Stimulated activated CD4-positive, alpha-beta T cell treated with anti-CD3 and anti-CD28 coated beads, Interleukin-4, amount 100 ng/mL, for 48 hours (primary cell): ENCODE results near the gene UHRF1.
"Not testable (repeated sequence)": the region's sequence is repeated elsewhere in the genome, so short reads cannot be mapped to it uniquely, and the experiment has no call there.

Source experiments
- DNase-seq, 2 donors: peaks; one replicate each; pipeline ENCODE4 v3.0.0-alpha.2; 2020; ENCODE audit warnings: low read depth in 2 of 2

The UHRF1 gene

DNA sequence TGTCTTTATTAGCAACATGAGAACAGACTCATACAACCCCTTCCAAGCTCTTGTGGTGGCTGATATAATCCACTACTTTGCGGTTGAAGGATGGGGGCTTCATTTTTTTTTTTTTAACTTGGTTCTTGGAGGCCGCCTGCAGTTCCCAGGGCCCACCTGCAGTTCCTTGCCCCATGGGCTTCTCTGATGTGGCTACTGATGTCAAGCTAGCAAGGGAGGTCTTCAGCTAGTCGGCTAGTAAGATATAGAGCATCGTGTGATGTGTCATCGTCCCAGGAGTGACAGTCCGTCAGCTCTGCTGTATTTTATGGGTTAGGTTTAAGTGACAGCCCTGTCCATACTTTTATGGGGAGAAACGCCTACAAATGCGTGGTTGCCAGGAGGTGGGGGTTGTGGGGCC lies 26.1 kb downstream of the UHRF1 start:
- DNase-seq, result no peak

DNA sequence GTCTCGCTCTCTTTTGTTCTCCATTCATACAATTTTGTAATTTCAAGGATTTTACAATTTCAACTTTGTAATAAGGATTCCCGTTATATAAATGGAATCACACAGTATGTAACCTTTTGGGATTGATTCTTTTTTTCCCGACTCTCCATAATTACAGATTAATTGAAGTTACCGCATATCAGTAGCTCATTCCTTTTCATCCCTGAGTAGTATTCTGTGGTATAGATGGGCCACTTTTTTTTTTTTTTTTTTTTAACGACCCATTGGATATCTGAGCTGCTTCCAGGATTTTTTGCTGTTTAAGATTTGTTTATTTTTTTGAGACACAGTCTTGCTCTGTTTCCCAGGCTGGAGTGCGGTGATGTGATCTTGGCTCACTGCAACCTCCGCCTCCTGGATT lies 27.8 kb downstream of the UHRF1 start:
- no peak for DNase-seq

DNA sequence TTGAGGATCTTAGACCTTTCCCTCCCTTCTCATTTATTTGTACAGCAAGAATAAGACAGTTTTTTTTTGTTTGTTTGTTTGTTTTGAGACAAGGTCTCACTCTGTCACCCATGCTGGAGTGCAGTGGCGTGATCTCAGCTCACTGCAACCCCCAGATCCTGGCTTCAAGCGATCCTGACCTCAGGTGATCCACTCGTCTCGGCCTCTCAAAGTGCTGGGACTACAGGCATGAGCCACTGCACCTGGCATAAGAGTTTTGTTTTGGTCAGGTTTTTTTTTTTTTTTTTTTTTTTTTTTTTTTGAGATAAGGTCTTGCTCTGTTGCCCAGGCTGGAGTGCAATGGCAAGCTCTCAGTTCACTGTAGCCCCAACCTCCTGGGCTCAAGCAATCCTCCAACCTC lies 29.2 kb downstream of the UHRF1 start:
- DNase-seq, result not testable (repeated sequence)

DNA sequence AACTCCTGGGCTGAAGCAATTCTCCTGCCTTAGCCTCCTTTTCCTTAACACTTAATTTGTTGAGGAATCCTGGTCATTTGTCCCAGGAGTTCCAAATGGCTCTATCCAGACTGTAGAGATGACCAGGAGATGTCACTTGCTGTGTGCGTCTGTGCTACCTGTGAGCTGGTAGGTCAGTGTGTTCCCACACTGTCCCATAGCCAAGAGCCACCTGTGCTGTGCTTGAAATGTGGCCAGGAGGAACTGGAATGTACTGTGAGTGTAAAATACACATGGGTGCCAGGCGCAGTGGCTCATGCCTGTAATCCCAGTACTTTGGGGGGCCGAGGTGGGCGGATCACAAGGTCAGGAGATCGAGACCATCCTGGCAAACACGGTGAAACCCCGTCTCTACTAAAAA lies 30.2 kb downstream of the UHRF1 start:
- no peak for DNase-seq

DNA sequence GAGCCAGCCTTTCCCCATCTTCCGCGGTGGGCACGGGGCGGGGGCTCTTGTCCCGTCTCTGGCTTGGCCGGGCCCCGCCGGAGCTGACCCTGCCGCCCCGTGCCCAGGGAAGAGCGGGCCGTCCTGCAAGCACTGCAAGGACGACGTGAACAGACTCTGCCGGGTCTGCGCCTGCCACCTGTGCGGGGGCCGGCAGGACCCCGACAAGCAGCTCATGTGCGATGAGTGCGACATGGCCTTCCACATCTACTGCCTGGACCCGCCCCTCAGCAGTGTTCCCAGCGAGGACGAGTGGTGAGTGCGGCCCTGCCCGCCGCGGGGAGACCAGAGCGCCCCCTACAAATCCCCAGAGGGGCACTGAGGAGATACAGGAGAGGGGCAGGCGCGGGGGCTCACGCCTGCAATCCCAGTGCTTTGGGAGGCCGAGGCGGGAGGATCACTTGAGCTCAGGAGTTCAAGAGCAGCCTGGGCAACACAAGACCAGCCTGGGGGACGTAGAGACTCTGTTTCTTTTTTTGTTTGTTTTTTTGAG lies 32.4 kb downstream of the UHRF1 start:
- not testable (repeated sequence) for DNase-seq

DNA sequence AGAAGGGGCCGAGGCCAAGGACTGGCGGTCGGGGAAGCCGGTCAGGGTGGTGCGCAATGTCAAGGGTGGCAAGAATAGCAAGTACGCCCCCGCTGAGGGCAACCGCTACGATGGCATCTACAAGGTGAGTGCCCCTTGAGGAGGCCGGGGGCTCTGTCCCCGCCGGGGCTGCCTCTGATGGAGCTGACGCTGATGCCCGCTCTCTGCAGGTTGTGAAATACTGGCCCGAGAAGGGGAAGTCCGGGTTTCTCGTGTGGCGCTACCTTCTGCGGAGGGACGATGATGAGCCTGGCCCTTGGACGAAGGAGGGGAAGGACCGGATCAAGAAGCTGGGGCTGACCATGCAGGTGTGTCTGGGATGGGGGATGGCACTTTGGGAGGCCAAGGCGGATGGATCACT lies 41.3 kb downstream of the UHRF1 start:
- not testable (repeated sequence) for DNase-seq

DNA sequence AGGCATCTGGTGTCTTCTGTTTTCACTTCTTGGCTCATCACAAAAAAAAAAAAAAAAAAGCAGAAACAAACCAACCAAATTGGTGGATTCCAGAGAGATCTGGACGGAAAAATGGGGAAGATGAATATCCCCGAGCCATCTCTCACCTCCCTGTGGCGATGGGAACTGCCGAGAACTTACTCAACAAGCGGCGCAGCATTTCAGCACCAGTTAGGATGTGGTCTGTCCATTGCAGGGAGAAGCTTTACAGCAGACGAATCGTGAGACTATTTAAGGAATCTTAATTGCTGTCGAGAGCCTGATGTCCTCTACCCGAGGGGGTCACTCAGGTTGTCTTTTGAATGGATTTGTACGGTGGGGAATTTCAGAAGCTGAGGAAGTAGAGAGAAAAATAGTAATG lies 42.4 kb downstream of the UHRF1 start:
- no peak for DNase-seq

DNA sequence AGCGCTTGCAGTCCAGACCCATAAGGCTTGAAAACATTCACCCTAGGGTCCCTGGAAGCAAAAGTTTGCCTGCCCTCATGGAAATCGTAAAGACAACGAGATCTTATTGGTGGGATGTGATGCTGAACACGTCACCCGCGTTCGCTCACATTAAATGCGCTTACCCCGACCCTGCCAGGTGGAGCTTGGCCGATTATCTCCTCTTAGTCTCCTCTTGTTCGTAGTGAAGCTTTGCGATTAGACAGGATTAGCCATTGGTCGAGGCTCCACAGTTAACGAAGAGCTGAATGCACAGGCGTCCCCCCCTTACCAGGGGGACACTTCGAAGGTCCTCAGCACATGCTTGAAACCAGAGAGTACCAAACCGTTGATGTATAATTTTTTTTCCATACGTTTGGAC lies 43.6 kb downstream of the UHRF1 start:
- DNase-seq, result no peak

DNA sequence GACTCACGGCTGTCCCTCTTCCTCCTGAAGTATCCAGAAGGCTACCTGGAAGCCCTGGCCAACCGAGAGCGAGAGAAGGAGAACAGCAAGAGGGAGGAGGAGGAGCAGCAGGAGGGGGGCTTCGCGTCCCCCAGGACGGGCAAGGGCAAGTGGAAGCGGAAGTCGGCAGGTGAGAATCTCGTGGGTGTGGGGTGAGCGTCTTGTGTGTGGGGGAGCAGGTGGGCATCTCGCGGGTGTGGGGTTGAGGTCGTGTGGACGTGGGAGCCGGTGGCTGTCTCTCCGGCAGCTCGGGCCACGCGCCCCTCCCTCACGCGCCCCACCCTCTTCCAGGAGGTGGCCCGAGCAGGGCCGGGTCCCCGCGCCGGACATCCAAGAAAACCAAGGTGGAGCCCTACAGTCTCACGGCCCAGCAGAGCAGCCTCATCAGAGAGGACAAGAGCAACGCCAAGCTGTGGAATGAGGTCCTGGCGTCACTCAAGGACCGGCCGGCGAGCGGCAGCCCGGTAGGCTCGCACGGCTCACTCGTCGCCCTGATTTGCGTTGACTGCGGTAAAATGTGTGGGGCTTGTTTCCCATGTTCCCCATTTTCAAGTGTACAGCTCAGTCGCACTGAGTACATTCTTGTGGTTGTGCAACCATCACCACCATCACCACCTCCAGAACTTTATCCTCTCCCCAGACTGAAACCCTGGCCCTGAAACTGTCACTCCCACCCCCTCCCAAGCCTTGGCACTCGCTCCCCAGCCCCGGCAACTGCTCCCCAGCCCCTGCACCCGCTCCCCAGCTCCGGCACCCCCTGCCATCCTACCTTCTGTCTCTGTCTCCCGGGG lies 45.2 kb downstream of the UHRF1 start:
- DNase-seq, result not testable (repeated sequence)

DNA sequence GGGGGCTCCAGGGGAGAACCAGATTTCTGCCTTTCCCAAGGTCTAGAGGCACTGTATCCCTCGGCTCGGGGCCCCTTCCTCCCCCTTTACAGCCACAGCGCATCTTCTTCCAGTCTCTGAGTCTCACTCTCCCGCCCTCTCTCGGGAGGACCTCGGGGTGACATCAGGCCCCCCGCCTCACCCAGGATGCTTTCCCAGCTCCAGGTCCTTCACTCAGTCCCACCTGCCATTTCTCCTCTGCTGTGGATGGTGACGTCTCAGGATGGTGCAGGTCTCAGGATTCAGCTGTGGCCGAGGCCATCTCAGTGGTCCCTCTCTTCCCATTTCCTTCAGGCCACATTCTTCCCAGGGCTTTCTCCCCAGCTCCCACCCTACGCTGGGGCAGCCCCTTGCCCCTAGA lies 46.0 kb downstream of the UHRF1 start:
- no peak for DNase-seq

DNA sequence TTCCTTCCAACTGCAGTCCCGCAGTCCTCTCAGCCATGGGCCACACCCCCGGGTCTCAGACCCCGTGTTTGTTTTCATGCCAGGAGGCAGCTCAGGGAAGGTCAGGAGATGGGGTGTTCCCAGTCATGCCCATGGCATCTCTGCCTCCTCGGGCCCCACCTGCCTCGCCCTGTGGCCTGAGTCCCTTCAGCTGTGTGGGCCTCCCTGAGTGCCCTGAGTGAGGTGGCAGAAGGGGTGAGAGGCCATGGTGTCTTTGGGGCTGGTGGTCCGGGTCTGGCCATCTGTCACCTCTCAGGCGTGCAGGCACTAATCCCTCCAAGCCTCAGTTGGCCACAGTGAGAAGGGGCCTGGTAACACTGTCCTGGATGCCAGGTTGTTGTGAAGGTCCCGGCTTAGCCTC lies 48.7 kb downstream of the UHRF1 start:
- DNase-seq, result no peak

DNA sequence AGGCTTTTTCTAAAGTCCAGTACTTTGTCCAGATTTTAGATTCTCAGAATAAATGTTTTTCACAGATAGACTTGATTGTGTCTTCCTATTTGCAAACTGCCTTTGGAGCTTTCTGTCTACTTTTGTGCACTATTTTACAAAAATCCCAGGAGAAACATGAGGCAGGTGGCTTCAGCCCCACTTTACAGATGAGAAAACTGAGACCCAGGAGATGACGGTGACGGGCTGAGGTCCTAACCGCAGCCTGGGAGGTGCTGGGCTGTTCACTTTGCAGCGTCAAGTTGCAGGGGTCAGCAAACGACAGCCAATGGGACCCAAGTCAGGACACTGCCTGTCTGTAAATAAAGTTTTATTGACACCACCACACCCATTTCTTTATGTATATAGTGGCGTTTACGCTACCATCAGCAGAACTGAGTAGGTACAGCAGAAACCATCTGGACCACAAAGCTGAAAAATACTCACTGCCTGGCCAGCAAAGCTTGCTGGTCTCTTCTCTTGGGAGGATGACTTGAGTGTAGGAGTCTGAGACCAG lies 52.9 kb downstream of the UHRF1 start:
- DNase-seq, result no peak

DNA sequence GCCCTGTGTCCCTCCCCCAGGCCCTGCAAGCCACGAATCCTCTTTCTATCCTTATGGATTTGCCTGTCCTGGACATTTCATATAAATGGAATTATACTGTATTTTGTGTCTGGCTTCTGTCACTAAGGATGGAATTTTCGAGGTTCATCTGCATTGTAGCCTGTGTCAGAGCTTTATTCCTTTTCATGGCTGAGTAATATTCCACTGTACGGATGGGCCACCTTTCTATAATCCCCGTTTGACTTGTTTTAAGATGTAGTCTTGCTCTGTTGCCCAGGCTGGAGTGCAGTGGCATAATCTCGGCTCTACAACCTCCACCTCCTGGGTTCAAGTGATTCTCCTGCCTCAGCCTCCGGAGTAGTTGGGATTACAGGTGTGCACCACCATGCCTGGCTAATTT lies 55.8 kb downstream of the UHRF1 start:
- no peak for DNase-seq

DNA sequence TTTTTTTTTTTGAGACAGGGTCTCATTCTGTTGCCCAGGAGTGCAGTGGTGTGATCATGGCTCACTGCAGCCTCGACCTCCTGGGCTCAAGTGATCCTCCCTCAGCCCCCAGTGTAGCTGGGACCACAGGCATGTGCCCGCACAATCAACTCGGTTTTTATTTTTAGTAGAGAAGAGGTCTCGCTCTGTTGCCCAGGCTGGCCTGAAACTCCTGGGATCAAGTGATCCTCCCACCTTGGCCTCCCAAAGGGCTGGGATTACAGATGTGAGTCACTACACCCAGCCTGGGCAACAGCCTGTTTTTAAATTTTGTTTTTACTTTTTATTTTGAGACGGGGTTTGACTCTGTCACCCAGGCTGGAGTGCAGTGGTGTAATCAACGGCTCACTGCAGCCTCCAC lies 57.3 kb downstream of the UHRF1 start:
- DNase-seq, result no peak

DNA sequence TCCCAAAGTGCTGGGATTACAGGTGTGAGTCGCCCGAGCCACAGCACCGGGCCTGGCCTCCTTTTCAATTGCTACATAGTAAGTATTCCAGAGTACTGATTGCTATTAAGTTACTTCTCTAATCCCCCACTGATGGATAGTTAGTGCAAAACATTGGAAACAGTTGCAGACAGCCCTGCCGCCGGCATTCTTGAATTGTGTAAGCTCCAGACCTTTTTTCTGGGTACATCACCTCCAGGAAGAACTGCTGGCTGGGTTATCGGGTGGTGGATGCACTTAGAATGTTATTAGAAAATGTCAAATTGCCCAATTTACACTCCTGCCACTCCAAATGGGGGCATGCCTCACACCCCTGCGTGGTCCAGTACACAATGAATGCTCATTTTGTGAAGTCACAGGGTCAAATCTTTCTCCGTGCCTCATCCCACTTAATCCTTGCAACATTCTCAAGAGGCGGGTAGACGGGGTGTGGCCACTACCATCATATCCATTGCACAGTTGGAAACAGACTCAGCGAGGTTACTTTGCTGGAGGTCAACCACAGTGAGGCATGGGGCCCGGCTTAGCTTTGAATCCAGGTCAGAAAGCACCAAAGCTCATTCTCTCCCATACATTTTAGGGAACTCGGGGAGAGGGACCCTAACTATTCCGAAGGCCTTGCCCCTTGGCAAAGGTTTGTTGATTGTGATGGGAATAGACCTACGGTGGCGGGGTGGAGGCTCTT lies 58.6 kb downstream of the UHRF1 start:
- DNase-seq, result no peak

DNA sequence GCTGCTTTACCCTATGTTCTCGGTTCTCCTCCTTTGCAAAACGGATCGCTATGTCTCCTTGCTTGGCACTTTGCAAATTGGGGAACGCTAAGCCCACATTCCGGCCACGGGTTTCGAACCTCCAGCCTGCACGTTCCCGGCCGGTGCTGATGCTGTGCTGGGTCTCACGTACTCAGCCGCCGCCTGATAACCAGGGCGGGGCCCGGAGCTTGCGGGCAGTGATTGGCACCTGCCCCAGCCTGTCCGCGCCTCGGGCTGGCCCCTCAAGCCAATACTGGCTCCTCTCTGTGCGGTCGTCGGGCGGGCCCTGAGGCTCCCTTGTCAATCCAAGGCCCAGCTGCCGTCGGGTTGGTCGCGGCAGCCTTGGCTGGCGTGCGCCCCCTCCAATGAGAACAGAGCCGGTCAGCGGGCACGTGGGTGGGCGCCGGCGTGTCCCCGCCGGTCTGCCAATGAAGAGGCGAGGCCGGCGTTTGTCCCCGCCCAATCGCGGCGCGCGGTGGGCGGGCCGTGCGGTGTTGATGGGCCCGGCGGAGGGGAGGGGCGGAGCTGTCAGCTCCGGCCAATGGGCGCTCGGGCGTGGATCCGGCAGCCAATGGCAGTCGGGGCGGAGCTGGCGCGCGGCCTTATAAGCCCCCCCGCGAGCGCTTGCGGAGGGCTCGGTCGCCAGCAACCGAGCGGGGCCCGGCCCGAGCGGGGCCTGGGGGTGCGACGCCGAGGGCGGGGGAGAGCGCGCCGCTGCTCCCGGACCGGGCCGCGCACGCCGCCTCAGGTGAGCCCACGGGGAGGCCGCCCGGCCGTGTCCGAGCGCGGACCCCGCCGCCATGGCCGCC lies 59.4 kb downstream of the UHRF1 start, which contains the start of gene KDM4B:
Gene KDM4B, plus strand, starts transcription at position 652 of the 830 bp plus-strand sequence. CDS start 63,778 bp downstream, outside the sequence.
- peak; percentile 96 to 99 for DNase-seq

DNA sequence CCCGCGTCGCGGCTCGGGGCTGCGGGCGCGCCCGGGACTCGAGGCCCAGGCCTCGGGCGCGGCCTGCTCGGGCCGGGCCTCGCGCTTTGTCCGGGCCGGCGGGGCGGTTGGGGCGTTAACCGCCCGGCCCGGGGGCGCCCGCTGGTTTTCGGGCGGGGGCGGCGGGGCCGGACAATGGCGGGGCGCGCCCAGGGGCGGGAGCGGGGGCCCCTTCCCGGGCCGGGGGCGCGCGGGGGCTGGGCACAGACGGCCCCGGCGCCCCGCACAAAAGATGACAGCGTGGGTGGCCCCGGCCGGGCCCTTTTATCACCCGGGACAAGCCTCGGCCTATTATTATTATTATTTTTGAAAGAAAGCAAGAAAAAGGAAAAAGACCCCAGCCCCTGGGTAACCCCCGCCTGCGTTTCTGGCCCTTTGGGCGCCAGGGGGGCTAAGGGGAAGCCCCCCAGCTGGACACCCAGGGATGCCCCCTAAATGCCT lies 60.0 kb downstream of the UHRF1 start:
- DNase-seq, result no peak

DNA sequence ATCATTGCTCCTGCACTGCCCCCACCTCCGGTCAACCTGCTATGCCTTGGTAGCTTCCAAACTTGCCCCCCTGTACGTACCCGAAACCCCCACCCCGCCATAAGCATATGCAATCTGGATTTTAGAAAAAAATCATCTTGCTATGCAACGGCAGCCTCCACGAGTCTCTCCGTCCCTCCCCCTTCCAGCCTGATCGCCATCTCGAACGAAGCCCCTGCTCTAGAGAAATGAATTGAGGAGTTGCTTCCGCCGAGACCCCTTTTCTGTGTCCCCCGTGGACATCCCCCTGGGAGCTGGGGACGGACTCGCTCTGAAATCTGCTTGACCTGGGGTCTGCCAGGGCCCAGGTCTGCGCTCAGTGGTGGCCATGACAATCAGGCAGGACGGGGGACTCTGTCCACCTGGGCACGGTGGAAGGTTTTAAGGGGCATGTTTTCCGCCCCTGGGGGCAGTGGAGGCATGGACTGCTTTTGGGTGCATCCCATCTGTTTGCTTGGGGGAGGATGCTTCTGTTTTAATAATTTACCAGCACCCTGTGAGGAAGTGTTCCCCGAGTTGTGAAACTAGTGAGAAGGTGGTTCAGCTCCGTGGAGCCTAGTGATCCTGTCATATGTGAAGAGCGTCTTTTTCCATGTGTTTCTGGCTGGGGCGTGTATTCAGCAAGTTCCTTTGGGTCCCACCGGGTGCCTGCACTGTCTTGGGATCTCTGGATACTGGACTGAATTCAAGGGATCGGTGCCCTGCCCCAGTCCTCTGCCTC lies 60.7 kb downstream of the UHRF1 start:
- no peak for DNase-seq

DNA sequence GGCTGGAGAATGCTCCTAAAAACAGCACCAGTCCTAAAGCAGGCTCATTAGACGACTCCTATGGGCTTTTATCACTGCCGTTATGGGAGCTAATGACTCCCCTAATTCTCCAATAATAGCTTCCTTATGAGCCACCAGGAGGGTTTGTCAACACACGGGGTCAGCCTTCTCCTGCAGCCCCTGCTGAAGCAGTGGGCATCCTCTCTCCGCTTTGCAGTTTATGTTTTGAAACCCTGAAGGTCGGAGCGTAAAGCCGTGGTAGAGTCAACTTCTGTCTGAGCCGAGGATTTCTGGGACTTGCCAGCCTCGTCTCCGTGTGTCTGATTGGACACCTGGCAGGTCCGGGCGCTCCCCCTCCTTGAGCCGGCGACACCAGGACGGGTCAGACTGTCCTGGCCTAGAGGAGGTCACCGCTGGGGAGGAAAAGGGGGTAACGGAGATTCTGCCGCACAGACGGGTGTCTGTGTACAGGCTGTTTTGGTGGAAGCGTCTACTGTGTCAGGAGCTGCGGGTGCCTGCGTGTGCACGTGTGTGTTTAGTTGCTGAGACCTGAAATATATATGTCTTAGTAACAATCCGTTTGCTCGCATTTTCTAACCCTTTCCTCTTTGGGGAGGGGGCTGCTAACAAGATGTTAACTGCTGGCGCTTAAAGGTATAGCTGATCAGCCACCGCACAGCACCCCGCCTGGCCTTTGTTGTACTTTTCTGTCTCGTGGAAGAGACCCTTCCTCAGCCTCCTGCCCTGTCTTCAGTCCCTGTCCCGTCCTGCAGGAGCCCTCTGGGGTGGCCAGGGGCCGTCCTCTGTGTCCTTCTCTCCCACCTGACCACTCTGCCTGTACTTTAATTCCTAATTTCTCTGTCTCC lies 61.5 kb downstream of the UHRF1 start:
- DNase-seq, result no peak

DNA sequence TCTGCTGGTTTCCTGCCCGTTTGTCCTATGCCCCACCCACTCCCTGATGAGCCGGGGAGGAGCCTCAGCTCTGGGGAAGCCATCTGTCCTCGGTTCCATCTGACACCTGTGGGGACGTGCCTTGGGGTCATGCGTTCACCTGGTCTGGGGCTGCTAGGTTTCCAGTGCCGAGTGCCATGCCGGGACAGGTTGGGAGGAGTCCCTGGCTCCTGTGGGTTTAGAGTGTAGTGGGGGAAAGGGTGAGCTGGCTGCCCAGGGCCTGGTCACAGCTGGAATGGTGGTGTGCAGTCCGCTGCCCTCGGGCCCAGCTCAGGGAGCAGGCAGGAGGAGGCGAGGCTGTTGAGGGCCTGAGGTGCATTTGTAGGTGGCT lies 62.1 kb downstream of the UHRF1 start:
- no peak for DNase-seq
